K562 (cell line): ENCODE data around the gene MTA2. TPM values are rescaled to one million over a fixed set of nuclear protein-coding genes. Genes with fewer than 3 reads are reported as not detected.

Experiments used
- ARHGAP35 ChIP-seq: fragments of 450-650 bp; IDR thresholded peaks from 2 replicates; pipeline ENCODE4 v1.6.1; 2018; ENCODE audit not compliant: partially characterized antibody
- BCL6 ChIP-seq: fragments of 250-450 bp; sonication (Bioruptor Pico); IDR thresholded peaks from 2 replicates; pipeline ENCODE4 v1.4.0; 2020
- CBFB ChIP-seq: sonication (generic); formaldehyde crosslinking; IDR thresholded peaks from 2 replicates; pipeline ENCODE4 v1.4.0; 2020; ENCODE audit warnings: mild to moderate bottlenecking, missing genetic modification reagents
- CHCHD3 ChIP-seq: fragments of 250-450 bp; sonication (Bioruptor Pico); IDR thresholded peaks from 2 replicates; pipeline ENCODE4 v2.1.2; 2022; ENCODE audit warnings: mild to moderate bottlenecking
- DPF2 ChIP-seq: fragments of 450-650 bp; IDR thresholded peaks from 2 replicates; pipeline ENCODE4 v1.6.1; 2016
- FOXJ2 ChIP-seq: fragments of 200-800 bp; sonication (Bioruptor generic); IDR thresholded peaks from 2 replicates; pipeline ENCODE4 v1.6.1; 2016; ENCODE audit warnings: missing genetic modification characterization, missing compliant biosample characterization
- GATA2 ChIP-seq: sonication (generic); formaldehyde crosslinking; IDR thresholded peaks from 2 replicates; pipeline ENCODE4 v1.4.0; 2020; ENCODE audit warnings: mild to moderate bottlenecking, missing genetic modification reagents
- HMGN3 ChIP-seq: IDR thresholded peaks from 2 replicates; pipeline ENCODE4 v1.6.1; 2011; ENCODE audit warnings: borderline replicate concordance, low read depth, mild to moderate bottlenecking, mixed read lengths, low read length; ENCODE audit not compliant: insufficient read length; ENCODE audit errors: extremely low read depth
- KDM1A ChIP-seq, 2 experiments: fragments of 450-650 bp; IDR thresholded peaks; 2 replicates each; pipeline ENCODE4 v1.6.1; 2016; ENCODE audit warnings: mild to moderate bottlenecking in 2 of 2
- NFE2 ChIP-seq: IDR thresholded peaks from 2 replicates; pipeline ENCODE4 v1.6.1; 2014; ENCODE audit warnings: antibody characterized with exemption, low read depth
- PCBP2 ChIP-seq: fragments of 200-400 bp; formaldehyde crosslinking; IDR thresholded peaks from 2 replicates; pipeline ENCODE4 v1.6.1; 2018; ENCODE audit warnings: low read length, low read depth, mild to moderate bottlenecking, moderate library complexity; ENCODE audit not compliant: poor library complexity, severe bottlenecking
- PML ChIP-seq: IDR thresholded peaks from 2 replicates; pipeline ENCODE4 v1.6.1; 2012; ENCODE audit warnings: low read length, inconsistent platforms
- POU5F1 ChIP-seq: fragments of 150-350 bp; IDR thresholded peaks from 2 replicates; pipeline ENCODE4 v1.6.1; 2014; ENCODE audit warnings: borderline replicate concordance, low read length, low read depth, mild to moderate bottlenecking; ENCODE audit not compliant: partially characterized antibody
- RBM25 ChIP-seq: fragments of 200-400 bp; formaldehyde crosslinking; IDR thresholded peaks from 2 replicates; pipeline ENCODE4 v1.6.1; 2018; ENCODE audit warnings: low read length, low read depth, moderate library complexity; ENCODE audit not compliant: severe bottlenecking
- SNIP1 ChIP-seq: fragments of 450-650 bp; IDR thresholded peaks from 2 replicates; pipeline ENCODE4 v1.7.1; 2017; ENCODE audit warnings: low read depth, mild to moderate bottlenecking
- USF2 ChIP-seq: sonication (generic); formaldehyde crosslinking; IDR thresholded peaks from 2 replicates; pipeline ENCODE4 v1.5.0; 2020; ENCODE audit warnings: missing genetic modification reagents
- XRCC4 ChIP-seq: IDR thresholded peaks from one replicate; pipeline ENCODE4 v1.6.1; 2011; ENCODE audit not compliant: insufficient read depth, insufficient read length; ENCODE audit errors: extremely low read depth
- ZBTB1 ChIP-seq: sonication (generic); formaldehyde crosslinking; IDR thresholded peaks from 2 replicates; pipeline ENCODE4 v1.8.1; 2023; ENCODE audit warnings: missing genetic modification reagents, low read depth, mild to moderate bottlenecking, borderline replicate concordance
- ZBTB34 ChIP-seq: fragments of 250-450 bp; sonication (Bioruptor Pico); IDR thresholded peaks from 2 replicates; pipeline ENCODE4 v1.8.0; 2021; ENCODE audit warnings: mild to moderate bottlenecking, moderate library complexity
- ZFPM2 ChIP-seq: fragments of 250-450 bp; sonication (Bioruptor Pico); IDR thresholded peaks from 2 replicates; pipeline ENCODE4 v1.5.1; 2022; ENCODE audit warnings: mild to moderate bottlenecking
- ZNF24 ChIP-seq: fragments of 450-650 bp; IDR thresholded peaks from 2 replicates; pipeline ENCODE4 v1.6.1; 2016
- polyA plus RNA-seq, 8 experiments: library from polyadenylated mRNA; depleted of rRNA in 4 of 8; stranded (reverse) in 5 of 8; unstranded in 3 of 8; fragments of >200 nt; fragmentation: Nextera tagmentation in 2 of 8; fragmentation: Illumina TruSeq in 1 of 8; extraction: Ambion mirVana in 2 of 8; extraction: Trizol in 1 of 8; gene quantifications; 2 replicates each; pipeline versions ENCODE4 v1.2.1 to v1.2.3, GENCODE V29; 2011 to 2014; ENCODE audit warnings: inconsistent platforms in 1 of 8, missing spikeins in 1 of 8
- total RNA-seq, 7 experiments: library from RNA; depleted of rRNA in 6 of 7; stranded (reverse); fragments of >200 nt in 6 of 7; fragmentation: Illumina TruSeq in 2 of 7; extraction: Trizol in 2 of 7; gene quantifications; 2 replicates each; pipeline versions ENCODE4 v1.2.1 to v1.2.3, GENCODE V29; 2011 to 2021; ENCODE audit warnings: low replicate concordance in 1 of 7
- TF ChIP-seq, protein P1 (sequence below), 2 experiments: fragments of 250-450 bp in 1 of 2; fragments of 450-650 bp in 1 of 2; sonication (Bioruptor Pico) in 1 of 2; IDR thresholded peaks; 2 replicates each; pipeline versions ENCODE4 v1.6.1 to v1.8.0; 2016 to 2021; ENCODE audit warnings: mild to moderate bottlenecking in 2 of 2, moderate library complexity in 2 of 2, missing compliant biosample characterization in 1 of 2, missing genetic modification characterization in 1 of 2
- TF ChIP-seq, protein P2 (sequence below): fragments of 250-450 bp; sonication (Bioruptor Pico); IDR thresholded peaks from 2 replicates; pipeline ENCODE4 v1.4.0; 2020; ENCODE audit warnings: mild to moderate bottlenecking, moderate library complexity, borderline replicate concordance

The MTA2 gene
- total and polyA plus RNA-seq, 9 of the 15 experiments (the other 6 are each of a cell fraction or from before 2014, with no cell fraction given), result 6.2 to 220 (median 172) TPM

- TF ChIP-seq ZBTB1 (CRISPR knock-in tag) (no peak), NFE2 (no peak), SNIP1 (no peak), HMGN3 (peak; percentile 90), PCBP2 (no peak), KDM1A (IDR thresholded peaks at IDR 0.05) (no peak), CBFB (CRISPR knock-in tag) (no peak), RBM25 (no peak), GATA2 (CRISPR knock-in tag) (no peak), PML (peak; percentile 57; the same call in 1 of the 2 replicates), ARHGAP35 (no peak), ZNF24 (no peak), USF2 (CRISPR knock-in tag) (peak; percentile 69), FOXJ2 (tag) (no peak), DPF2 (peak; percentile 48), ZFPM2 (CRISPR knock-in tag) (no peak), ZBTB34 (CRISPR knock-in tag) (no peak), BCL6 (no peak), POU5F1 (no peak), CHCHD3 (CRISPR knock-in tag) (no peak), XRCC4 (no peak)
- TF ChIP-seq, protein P1, sequence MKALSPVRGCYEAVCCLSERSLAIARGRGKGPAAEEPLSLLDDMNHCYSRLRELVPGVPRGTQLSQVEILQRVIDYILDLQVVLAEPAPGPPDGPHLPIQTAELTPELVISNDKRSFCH (CRISPR knock-in tag; IDR thresholded peaks at IDR 0.05), result no peak
- TF ChIP-seq, protein P1 (tag; IDR thresholded peaks at IDR 0.05), result 0 out of 2 replicates have a peak, but pooled peaks have one; percentile 21
- TF ChIP-seq, protein P2, sequence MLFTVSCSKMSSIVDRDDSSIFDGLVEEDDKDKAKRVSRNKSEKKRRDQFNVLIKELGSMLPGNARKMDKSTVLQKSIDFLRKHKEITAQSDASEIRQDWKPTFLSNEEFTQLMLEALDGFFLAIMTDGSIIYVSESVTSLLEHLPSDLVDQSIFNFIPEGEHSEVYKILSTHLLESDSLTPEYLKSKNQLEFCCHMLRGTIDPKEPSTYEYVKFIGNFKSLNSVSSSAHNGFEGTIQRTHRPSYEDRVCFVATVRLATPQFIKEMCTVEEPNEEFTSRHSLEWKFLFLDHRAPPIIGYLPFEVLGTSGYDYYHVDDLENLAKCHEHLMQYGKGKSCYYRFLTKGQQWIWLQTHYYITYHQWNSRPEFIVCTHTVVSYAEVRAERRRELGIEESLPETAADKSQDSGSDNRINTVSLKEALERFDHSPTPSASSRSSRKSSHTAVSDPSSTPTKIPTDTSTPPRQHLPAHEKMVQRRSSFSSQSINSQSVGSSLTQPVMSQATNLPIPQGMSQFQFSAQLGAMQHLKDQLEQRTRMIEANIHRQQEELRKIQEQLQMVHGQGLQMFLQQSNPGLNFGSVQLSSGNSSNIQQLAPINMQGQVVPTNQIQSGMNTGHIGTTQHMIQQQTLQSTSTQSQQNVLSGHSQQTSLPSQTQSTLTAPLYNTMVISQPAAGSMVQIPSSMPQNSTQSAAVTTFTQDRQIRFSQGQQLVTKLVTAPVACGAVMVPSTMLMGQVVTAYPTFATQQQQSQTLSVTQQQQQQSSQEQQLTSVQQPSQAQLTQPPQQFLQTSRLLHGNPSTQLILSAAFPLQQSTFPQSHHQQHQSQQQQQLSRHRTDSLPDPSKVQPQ (CRISPR knock-in tag), result no peak
Measured at GRCh38 chr11:62621567-62622470, 20.2 kb upstream of the MTA2 start, which contains the start of gene B3GAT3 (continued).
